CD4-positive, alpha-beta T cell treated with Interleukin-6 at 100 ng/mL for 8 hours (primary cell): Measurements from ENCODE around the gene SPRED3.
"Not testable (repeated sequence)": the region's sequence is repeated elsewhere in the genome, so short reads cannot be mapped to it uniquely, and the experiment has no call there.

ENCODE experiments used
- DNase-seq: peaks from one replicate; pipeline ENCODE4 v3.0.0-alpha.2; 2020; ENCODE audit warnings: mixed read lengths, low spot score

Gene SPRED3

DNA sequence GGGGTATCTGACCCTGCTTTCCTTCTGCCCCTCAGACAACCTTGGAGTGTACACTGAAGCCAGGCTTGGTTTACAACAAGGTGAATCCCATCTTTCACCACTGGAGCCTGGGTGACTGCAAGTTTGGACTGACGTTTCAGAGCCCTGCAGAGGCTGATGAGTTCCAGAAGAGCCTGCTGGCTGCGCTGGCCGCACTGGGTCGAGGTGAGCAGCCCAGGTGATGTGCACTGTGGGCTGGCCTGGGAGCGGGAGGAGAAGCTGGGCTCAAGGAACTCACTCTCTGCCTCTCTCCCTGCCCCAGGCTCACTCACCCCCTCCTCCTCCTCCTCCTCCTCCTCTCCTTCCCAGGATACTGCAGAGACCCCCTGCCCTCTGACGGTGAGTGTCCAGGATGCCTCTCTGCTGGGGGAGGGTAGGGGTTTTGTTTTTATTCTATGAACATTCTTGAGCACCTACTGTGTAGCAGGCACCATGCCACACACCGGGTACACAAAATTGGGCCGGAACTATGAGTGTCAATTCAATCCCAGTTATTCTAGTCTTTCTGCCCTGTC is 3.5 kb downstream of the SPRED3 start:
- no peak for DNase-seq

DNA sequence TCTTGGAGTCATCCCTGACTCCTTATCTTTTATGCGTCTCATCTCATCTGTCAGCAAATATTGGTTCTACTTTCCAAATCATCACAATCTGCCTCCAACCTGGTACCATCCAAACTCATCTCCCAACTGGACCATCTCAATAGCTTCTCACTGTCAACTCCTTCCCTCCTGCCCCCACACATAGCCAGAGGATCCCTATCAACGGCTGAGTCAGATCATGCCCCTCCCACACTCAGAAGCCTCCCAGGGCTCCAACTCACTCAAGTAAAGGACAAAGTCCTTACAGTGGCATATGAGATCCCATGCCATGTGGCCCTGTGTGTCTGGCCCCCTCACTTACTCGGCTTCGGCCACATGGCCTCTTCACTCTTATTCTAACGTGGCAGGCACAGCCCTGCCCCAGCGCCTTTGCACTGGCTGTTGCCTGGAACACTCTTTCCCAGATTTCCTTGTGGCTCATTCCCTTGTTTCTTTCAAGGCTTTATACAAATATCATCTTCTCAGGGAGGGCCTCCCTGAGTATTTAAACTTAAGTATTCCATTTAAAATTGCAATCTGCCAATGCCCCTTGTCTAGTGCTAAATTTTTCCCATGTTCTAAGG is 4.3 kb downstream of the SPRED3 start:
- DNase-seq = no peak

DNA sequence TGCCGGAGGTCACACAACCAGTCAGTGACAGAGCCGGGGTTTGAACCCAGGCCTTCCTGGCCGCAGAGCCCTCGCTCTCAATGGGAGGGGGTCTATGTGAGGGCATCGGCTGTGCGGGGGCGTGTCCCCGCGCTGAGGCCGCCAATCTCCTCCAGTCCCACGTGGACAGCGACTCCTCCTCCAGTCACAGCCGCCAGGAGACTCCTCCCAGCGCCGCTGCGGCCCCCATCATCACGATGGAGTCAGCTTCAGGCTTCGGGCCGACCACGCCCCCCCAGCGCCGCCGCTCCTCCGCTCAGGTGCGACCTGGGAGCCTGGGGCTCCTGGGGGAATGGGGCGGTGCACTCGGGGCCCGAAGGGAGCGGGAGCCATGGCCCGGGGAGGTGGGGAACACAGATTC is 6.0 kb downstream of the SPRED3 start:
- DNase-seq = peak; percentile 63

DNA sequence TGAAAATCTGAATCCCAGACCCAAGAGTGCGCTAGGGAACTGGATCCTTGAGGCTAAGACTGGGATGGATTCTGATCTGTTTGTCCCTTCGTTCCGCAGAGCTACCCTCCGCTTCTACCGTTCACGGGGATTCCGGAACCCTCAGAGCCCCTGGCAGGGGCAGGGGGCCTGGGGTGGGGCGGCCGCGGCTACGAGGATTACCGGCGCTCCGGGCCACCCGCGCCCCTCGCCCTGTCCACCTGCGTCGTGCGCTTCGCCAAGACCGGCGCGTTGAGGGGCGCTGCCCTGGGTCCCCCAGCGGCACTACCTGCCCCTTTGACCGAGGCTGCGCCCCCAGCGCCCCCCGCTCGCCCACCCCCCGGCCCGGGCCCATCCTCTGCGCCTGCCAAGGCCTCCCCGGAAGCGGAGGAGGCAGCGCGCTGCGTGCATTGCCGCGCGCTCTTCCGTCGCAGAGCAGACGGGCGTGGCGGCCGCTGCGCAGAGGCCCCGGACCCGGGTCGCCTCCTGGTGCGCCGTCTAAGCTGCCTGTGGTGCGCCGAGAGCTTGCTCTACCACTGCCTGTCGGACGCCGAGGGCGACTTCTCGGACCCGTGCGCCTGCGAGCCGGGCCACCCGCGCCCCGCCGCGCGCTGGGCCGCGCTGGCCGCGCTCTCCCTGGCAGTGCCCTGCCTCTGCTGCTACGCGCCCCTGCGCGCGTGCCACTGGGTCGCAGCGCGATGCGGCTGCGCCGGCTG is 7.1 kb downstream of the SPRED3 start:
- DNase-seq = peak; percentile 37

DNA sequence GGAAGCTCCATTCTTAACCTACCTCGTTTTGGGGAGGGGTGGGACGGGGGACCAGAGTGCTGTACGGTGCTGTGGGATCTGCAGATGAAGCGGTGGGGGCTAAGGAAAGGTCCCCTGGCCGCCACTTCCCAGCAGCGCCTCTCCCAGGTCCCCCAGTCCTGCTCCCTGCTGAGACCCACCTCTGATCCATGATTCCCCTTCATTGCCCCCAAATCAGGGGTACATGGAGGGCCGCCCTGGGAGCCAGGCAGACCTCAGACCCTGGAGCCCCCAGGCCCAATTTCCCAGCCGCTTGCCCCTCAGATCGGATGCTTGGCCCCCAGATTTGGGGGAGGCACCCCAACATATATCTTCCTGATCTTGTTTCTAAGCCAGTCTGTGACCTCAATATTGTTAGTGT is 10.6 kb downstream of the SPRED3 start:
- DNase-seq = no peak

DNA sequence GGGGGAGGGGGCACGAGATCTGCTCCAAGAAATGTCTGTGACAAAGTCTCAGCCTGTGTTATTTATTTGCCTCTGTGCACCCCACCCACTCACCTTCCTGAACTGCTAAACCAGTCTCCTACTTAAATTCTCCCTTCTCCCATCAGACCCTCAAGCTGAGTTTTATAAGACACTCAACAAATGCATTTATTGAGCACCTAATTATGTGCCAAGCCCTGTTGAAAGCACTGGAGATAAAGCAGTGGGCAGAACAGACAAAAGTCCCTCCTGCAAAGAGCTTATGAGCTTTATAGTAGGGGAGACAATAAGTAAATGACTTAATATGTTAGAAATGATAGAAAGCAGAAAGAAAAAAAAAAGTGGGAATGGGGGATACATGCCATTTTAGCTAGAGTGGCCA is 11.0 kb downstream of the SPRED3 start:
- no peak for DNase-seq

DNA sequence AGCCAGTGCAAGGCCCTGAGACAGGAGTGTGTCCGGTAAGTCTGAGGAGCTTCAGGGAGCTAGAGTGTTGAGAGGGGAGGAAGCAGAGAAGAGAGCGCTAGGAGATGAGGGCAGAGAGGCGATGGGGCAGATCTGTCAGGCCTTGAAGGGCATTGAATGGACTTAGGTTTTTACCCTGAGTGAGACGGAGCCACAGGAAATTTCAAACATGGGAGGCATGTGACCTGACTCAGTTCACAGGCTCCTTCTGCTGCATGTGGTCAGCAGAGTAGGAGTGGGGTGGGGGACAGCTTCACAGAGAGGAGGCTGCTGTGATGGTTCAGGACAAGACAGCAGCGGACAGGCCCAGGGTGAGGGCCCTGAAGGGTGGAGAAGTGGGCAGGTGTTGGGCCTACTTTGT is 11.9 kb downstream of the SPRED3 start:
- no peak for DNase-seq

DNA sequence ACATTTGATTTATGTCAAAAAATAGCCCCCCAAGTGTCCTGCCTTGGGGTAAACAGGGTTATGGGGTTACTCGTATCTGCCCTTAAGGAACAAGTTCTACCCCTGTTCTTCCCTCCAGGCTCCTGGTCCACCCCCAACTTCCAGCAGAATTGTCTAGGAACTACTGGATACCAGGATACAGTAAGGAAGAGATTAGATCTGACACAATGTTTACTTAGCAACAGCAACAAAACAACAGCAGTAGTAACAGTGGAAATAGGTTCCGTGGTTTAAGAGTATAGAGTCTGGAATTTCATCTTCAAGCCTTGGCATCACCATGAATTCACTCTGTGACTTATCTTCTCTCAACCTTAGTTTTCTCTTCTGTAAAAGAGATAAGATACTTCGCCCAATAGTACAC is 12.7 kb downstream of the SPRED3 start:
- no peak for DNase-seq

DNA sequence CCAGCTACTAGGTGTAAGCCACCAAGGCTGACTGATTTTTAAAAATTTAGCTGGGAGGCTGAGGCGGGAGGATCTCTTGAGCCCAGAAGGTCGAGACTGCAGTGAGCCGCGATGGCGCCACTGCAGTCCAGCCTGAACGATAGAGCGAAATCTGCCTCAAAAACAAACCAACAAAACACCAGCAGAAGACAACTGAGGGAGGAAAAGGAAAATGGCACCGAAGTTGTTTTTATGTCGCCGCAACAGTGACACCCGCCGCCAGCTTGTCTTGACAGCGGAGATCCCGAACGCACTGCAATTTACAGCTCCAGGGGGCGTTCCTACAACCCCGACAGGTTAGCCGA is 14.1 kb downstream of the SPRED3 start:
- DNase-seq = no peak

DNA sequence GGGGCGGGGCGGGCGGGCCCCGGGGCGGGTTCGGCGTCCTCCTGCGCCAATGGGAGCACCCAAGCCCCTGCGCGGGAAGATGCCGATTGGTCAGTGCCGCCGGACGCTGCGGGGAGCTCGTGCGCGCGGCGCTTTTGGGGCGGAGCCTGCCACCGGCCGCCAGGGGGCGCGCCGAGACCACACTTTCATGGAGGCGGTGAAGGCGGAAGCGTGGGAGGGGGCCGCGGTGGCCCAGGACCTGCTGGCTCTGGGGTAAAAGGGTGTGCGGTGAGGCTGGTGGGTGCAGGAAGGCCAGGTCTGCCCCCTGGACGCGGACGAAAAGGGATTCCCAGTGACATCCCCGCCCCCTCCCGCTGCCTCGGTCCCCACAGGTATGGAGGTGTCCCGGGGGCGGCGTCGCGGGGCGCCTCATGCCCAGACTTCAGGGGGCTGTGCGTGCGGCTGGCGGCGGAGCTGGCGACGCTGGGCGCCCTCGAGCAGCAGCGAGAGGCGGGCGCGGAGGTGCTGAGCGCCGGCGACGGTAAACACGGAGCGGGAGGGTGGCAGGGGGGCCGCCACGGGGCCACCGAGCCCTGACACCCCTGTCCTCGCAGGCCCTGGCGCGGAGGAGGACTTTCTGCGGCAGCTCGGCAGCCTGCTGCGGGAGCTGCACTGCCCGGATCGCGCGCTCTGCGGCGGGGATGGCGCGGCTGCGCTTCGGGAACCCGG is 14.6 kb downstream of the SPRED3 start, which contains the start of gene FAM98C:
Gene FAM98C, plus strand, starts transcription at position 127 of the 708 bp plus-strand sequence. Its CDS starts 61 bp downstream, at position 188.
- DNase-seq = peak; percentile 99

DNA sequence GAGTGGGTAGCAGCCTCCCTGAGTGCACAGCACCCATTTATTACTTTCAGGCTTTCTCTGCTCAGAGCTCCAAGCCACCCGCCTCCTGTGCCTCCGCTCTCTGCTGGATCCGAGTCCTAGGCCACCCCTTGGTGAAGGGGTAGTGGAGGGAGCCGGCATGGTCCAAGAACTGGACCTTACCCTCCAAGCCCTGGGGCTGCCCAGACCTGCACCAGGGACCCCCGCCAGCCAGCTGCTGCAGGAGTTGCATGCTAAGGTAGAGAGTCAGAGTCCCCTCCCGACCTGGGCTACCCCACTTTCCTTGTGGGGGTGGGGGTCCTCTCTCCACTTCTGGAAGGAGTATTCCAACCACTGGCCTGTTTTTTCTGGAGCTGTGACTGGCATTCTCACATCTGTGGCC is 16.4 kb downstream of the SPRED3 start:
- no peak for DNase-seq

DNA sequence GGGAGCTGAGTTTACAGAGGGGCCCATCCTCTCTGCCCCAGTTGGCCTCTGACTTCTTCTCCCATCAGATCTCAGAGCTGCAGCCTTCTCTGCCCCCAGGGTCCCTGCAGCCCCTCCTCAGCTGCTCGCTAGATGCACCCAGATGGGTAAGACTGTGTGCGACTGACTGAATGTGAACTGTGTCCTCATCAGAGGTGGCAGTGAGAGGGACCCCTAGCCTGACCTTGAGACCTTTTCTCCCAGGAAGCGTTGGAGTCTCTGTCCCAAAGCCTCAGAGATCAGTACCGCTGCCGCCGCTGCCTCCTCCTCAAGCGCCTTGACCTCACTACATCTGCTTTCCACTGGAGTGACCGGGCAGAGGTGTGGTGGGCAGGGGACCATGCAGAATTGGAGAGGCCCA is 16.8 kb downstream of the SPRED3 start:
- no peak for DNase-seq

DNA sequence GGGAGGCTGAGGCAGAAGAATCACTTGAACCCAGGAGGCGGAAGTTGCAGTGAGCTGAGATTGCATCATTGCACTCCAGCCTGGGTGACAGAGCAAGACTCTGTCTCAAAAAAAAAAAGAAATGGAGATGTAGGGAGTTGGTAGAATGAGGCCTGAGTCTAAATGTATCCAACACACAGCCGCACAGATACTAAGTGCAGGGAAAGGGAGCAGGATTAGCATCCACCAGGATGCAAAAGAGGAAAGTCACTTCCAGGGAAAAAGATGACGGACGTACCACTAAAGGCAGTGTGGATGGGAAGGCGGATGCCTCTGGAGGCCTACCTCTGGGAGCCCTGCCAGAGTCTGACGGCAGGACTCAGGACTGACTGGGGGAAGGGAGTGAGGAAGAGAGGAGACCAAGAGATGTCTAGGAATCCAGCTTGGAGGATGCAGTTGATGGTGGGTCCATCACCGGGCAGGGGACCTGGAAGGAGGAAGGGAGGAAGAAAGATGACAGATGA is 21.2 kb downstream of the SPRED3 start:
- DNase-seq = no peak

DNA sequence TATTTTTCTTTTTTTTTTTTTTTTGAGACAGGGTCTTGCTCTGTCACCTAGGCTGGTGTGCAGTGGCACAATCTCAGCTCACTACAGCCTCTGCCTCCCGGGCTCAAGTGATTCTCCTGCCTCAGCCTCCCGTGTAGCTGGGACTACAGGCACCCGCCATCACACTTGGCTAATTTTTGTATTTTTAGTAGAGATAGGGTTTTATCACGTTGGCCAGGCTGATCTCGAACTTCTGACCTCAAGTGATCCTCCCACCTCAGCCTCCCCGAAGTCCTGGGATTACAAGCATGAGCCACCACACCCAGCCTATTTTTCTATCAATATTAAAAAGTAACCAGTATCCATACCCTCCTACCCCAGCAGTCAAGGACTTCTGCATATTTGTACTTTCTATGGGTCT is 21.9 kb downstream of the SPRED3 start:
- DNase-seq = not testable (repeated sequence)

DNA sequence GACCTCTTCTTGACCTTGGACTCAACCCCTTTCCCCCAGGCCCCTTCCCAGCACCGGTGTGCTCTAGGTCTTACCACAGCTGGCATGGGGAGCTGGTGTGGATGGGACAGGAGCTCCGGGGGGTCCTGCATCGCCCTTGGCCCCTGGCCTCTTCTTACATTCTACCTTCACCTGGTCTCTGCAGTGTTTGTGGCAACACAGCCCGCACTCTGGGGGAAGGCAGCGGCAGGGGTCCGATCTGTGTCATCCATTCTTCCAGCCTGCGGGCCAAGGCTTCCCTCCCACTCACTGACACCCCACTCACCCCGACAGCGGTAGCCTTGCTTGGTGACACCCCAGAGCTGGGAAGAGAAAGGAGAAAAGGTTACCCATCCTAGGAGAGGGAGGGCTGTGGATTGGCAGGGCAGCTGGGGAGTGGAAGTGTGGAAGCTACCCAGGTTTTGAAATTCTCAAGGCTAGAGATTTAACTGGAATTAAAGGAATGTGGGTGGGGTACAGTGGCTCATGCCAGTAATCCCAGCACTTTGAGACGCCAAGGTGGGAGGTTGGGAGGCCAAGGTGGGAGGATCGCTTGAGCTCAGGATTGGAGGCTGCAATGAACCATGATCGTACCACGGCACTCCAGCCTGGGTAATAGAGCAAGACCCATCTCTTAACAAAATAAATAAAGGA is 22.7 kb downstream of the SPRED3 start:
- no peak for DNase-seq

DNA sequence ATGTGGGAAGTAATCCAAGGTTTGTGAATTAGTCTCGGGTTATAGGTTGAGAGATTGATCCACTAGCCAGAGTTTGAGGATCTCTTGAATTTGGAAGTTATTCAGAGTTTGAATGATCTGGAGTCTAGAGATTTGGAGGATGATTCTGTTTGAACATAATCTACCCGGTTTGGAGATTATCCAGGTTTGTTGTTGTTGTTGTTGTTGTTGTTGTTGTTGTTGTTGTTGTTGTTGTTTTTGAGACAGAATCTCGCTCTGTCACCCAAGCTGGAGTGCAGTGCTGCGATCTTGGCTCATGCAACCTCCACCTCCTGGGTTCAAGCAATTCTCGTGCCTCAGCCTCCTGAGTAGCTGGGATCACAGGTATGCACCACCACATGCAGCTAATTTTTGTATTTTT is 23.4 kb downstream of the SPRED3 start:
- DNase-seq = not testable (repeated sequence)

DNA sequence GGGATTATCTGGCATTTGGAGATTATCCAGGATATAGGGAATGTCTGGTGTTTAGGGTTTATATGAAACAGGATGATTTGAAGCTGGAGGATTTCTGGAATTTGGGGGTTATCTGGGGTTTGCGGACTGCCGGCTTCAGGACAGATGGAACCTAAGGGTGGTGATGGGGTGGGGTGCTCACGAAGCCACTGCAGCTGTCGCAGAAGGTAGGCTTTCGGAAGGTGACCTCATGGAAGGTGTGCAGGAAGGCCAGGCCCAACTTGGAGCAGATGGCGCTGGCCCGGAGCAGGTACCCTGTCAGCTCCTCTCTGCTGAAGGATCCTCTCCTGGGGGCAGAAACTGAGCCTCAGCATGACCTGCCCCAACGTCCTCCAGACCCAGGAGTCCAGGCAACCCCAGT is 24.0 kb downstream of the SPRED3 start:
- DNase-seq = no peak

DNA sequence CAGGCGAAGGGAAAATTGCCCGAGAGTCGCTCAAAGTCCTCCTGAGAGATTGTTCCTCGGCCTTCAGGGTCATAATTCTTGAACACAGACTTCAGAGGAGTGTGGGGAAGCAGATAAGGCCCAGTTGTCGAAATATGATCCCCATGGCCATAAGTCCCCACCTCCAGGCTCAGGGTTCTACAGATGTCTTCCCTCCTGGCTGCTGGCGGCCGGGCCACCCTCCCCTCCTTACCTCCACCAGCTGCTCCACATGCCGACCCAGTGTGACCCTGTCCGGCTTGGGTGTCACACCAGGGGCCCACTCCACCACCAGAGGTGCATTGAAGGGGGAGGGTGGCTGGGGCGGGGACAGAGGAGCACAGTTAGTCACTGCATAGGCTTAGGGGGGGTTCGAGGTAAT is 24.5 kb downstream of the SPRED3 start:
- DNase-seq = no peak

DNA sequence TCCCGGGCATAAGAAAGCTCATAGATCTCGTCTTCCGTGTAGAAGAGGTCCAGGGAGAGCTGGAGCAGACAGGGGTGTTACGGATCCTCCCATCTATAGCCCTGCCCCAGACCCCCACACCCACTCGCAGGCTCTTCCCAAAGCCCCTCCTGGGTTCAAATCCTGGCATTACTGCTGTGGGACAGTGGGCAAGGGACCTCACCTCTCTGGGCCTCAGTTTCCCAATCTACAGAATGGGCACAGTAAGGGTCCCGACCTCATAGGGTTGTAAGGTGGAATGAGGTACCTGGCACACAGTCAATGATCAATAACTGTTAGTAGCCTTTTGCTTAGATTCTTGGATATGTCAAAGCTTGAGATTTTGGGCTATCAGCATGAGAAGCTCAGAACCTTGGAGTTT is 24.9 kb downstream of the SPRED3 start:
- no peak for DNase-seq

DNA sequence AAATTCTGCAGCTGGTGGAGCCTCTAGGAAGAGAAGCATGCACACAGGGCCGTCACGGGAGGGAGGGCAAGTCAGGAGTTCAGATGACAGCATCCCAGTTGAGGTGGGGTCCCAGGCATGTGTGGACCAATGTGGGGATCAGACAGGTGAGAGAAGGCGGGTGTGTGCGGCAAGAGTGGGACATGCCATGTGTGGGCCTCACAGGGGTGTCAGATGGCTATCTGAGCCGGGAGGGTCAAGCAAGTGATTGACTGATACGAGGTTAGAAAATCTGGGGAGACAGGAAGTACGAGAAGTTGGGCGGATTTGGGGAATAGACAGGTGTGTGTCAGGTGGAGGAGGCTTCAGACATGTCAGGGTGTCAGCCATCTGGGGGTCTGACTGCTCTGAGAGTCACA is 28.6 kb downstream of the SPRED3 start:
- DNase-seq = no peak

DNA sequence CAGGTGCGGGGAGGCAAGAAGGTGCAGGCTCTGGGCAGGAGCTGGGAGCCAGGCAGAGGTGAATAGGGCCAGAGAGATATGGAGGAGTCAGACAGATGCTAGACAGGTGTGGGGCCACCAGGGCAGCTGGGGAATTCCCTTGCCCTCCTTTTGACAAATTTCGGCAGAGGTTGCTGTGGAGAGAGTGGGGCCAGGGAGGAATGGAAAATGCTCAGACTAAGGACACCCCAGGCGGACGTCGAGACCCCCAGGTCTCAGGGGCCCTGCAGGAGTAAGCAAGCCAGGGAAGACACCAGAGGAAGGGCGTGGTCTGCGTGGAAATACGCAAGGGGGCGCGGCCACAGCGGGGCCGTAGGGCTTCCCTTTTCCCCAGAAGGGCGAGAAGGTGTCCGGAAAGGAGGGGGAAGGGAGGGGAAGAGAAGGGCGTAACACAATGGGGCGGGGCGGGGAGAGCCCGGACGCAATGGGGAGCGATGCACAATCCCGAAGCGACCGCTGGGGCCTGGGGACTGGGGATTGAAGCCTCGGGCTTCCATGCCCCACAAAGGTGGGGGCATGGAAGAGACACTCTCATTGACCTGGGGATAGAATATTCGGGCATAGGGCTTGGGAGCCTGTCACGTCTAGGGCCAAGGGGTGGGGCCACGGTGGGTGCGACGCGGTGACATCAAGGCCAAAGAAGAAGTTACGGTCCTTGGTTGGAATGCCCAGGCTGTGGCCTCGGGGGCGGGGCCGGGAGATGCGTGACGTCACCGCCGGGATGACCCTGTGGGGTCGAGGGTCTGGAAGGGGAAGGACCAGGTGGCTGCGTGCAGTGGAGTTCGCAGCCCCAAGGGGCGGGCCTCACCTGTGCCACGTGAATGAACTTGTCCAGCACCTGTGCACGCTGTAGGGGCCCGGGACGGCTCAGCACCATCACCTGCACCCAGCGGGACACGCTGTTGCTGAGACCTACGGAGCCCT is 29.3 kb downstream of the SPRED3 start:
- peak; percentile 60 for DNase-seq
